Testis (tissue), 2 donors: ENCODE measurements around the gene U2AF1.
"Not testable (repeated sequence)": the region's sequence is repeated elsewhere in the genome, so short reads cannot be mapped to it uniquely, and the experiment has no call there.

Experiments used
- CTCF ChIP-seq, 3 experiments: fragments of 450-650 bp in 2 of 3; fragments of 200-600 bp in 1 of 3; sonication (generic) in 1 of 3; IDR thresholded peaks; one replicate each; pipeline ENCODE4 v1.5.1; 2016 to 2019; ENCODE audit warnings: antibody characterized with exemption in 3 of 3, mild to moderate bottlenecking in 2 of 3, moderate library complexity in 1 of 3
- POLR2A ChIP-seq: fragments of 450-650 bp; IDR thresholded peaks from one replicate; pipeline ENCODE4 v1.6.1; 2017; ENCODE audit warnings: antibody characterized with exemption, mild to moderate bottlenecking, moderate library complexity

GRCh38 chr21:43141407-43141806, 34.0 kb upstream of the U2AF1 start:
- TF ChIP-seq POLR2A; CTCF (IDR thresholded peaks at IDR 0.05): not testable (repeated sequence)
